ENCODE results near the gene PSMG4.

- TF ChIP-seq, protein P1, sequence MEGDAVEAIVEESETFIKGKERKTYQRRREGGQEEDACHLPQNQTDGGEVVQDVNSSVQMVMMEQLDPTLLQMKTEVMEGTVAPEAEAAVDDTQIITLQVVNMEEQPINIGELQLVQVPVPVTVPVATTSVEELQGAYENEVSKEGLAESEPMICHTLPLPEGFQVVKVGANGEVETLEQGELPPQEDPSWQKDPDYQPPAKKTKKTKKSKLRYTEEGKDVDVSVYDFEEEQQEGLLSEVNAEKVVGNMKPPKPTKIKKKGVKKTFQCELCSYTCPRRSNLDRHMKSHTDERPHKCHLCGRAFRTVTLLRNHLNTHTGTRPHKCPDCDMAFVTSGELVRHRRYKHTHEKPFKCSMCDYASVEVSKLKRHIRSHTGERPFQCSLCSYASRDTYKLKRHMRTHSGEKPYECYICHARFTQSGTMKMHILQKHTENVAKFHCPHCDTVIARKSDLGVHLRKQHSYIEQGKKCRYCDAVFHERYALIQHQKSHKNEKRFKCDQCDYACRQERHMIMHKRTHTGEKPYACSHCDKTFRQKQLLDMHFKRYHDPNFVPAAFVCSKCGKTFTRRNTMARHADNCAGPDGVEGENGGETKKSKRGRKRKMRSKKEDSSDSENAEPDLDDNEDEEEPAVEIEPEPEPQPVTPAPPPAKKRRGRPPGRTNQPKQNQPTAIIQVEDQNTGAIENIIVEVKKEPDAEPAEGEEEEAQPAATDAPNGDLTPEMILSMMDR (IDR thresholded peaks at IDR 0.05; ENCODE audit: low read depth, low read length, poor library complexity, severe bottlenecking) = no peak
- TF ChIP-seq EZH2phosphoT487 (IDR thresholded peaks at IDR 0.05; ENCODE audit: borderline replicate concordance, low read length) = no peak
Measured at GRCh38 chr6:3261518-3261820, 2.7 kb downstream of the PSMG4 start.
